DND-41 (cell line): ENCODE measurements around the gene CCDC158.
"Not testable (repeated sequence)": the region's sequence is repeated elsewhere in the genome, so short reads cannot be mapped to it uniquely, and the experiment has no call there.

Experiments
- EZH2 ChIP-seq: IDR thresholded peaks from 3 replicates; pipeline ENCODE4 v1.6.1; 2012; ENCODE audit warnings: borderline replicate concordance, low read depth, mild to moderate bottlenecking, moderate library complexity, low read length, inconsistent platforms; ENCODE audit not compliant: severe bottlenecking
- TF ChIP-seq, protein P1 (sequence below): IDR thresholded peaks from 2 replicates; pipeline ENCODE4 v1.5.1; 2012; ENCODE audit warnings: borderline replicate concordance, low read length, moderate library complexity, mild to moderate bottlenecking; ENCODE audit not compliant: poor library complexity, severe bottlenecking; ENCODE audit errors: extremely low read depth

GRCh38 chr4:76423159-76423558, 2.2 kb upstream of the CCDC158 start:
- TF ChIP-seq, protein P1, sequence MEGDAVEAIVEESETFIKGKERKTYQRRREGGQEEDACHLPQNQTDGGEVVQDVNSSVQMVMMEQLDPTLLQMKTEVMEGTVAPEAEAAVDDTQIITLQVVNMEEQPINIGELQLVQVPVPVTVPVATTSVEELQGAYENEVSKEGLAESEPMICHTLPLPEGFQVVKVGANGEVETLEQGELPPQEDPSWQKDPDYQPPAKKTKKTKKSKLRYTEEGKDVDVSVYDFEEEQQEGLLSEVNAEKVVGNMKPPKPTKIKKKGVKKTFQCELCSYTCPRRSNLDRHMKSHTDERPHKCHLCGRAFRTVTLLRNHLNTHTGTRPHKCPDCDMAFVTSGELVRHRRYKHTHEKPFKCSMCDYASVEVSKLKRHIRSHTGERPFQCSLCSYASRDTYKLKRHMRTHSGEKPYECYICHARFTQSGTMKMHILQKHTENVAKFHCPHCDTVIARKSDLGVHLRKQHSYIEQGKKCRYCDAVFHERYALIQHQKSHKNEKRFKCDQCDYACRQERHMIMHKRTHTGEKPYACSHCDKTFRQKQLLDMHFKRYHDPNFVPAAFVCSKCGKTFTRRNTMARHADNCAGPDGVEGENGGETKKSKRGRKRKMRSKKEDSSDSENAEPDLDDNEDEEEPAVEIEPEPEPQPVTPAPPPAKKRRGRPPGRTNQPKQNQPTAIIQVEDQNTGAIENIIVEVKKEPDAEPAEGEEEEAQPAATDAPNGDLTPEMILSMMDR: not testable (repeated sequence)
- not testable (repeated sequence) for TF ChIP-seq EZH2
